Natural killer cell (primary cell): ENCODE data around the gene SLC5A6. TPM values are rescaled to one million over a fixed set of nuclear protein-coding genes. Genes with fewer than 3 reads are reported as not detected.
"Not testable (repeated sequence)": the region's sequence is repeated elsewhere in the genome, so short reads cannot be mapped to it uniquely, and the experiment has no call there.

ENCODE experiments used
- ATAC-seq, 3 donors: fragments of 150-1000 bp in 2 of 3; fragments of 200-7000 bp in 1 of 3; cut with Tn5 transposase; 1 replicate in 1 of 3; 2 replicates in 2 of 3; pipeline ENCODE4 v1.10.0; 2021; ENCODE audit warnings: mild to moderate bottlenecking in 2 of 3, moderate library complexity in 2 of 3
- DNase-seq, 2 donors: peaks; one replicate each; pipeline versions ENCODE4 v3.0.0 to v3.0.0-alpha.2; 2013 to 2021; ENCODE audit warnings: mixed read lengths in 1 of 2
- H3K27ac ChIP-seq: one replicate; pipeline ENCODE4 v1.5.1; 2013; ENCODE audit warnings: mild to moderate bottlenecking, low read length
- H3K27me3 ChIP-seq: one replicate; pipeline ENCODE4 v1.6.1; 2013; ENCODE audit warnings: low read length; ENCODE audit not compliant: control insufficient read depth, insufficient read depth
- H3K36me3 ChIP-seq: one replicate; pipeline ENCODE4 v1.6.1; 2013; ENCODE audit warnings: low read length; ENCODE audit not compliant: control insufficient read depth, insufficient read depth
- H3K4me1 ChIP-seq: one replicate; pipeline ENCODE4 v1.6.1; 2013; ENCODE audit warnings: low read length; ENCODE audit not compliant: control insufficient read depth, insufficient read depth
- H3K4me3 ChIP-seq: one replicate; pipeline ENCODE4 v1.5.1; 2013; ENCODE audit warnings: low read length
- H3K9me3 ChIP-seq: one replicate; pipeline ENCODE4 v1.6.1; 2013; ENCODE audit warnings: low read length; ENCODE audit not compliant: control insufficient read depth, insufficient read depth
- H3K27ac Mint-ChIP-seq, 2 donors: one replicate each; pipeline ENCODE4 v1.8.0; 2022; ENCODE audit warnings: mild to moderate bottlenecking in 2 of 2, mixed read lengths in 2 of 2, moderate library complexity in 1 of 2
- H3K27me3 Mint-ChIP-seq, 2 donors: one replicate each; pipeline ENCODE4 v1.8.0; 2022; ENCODE audit warnings: low read depth in 2 of 2, mixed read lengths in 2 of 2
- H3K36me3 Mint-ChIP-seq: one replicate; pipeline ENCODE4 v1.8.0; 2022; ENCODE audit warnings: mixed read lengths
- H3K4me1 Mint-ChIP-seq, 2 donors: one replicate each; pipeline ENCODE4 v1.8.0; 2022; ENCODE audit warnings: mixed read lengths in 2 of 2
- H3K4me3 Mint-ChIP-seq: one replicate; pipeline ENCODE4 v1.8.0; 2022; ENCODE audit warnings: mild to moderate bottlenecking, moderate library complexity, mixed read lengths
- H3K9me3 Mint-ChIP-seq, 2 donors: one replicate each; pipeline ENCODE4 v1.8.0; 2022; ENCODE audit warnings: mixed read lengths in 2 of 2
- CTCF ChIP-seq: fragments of 200-600 bp; IDR thresholded peaks from one replicate; pipeline ENCODE4 v1.8.0; 2022; ENCODE audit warnings: antibody characterized with exemption
- WGBS: methylation state at CpG from one replicate; pipeline ENCODE4 v1.1.7; 2013; ENCODE audit warnings: missing lambda C conversion rate; ENCODE audit not compliant: insufficient coverage; 5-methylcytosine and 5-hydroxymethylcytosine counted together
- intact Hi-C: fragments of 100-400 bp; cut with micrococcal nuclease; formaldehyde crosslinking; loops from one replicate; pipeline ENCODE4 v1.14.2; 2022
- total RNA-seq, 4 donors: library from RNA; stranded (reverse); fragments of 120-200 nt in 1 of 4; gene quantifications; one replicate each; pipeline versions ENCODE4 v1.2.3 to v1.2.4, GENCODE V29; 2013 to 2022

SLC5A6 gene
- total RNA-seq, 3 donors from 2014 or later (not counting 1 experiment from before 2014, with no cell fraction given): 86.2 to 102 (median 93.7) TPM

- 100% methylated on average over 1 of the region's 3 CpGs for WGBS
Measured at GRCh38 chr2:27195799-27196198, 16.3 kb downstream of the SLC5A6 start.

GRCh38 chr2:27194538-27195354, 17.3 kb downstream of the SLC5A6 start:
- H3K4me3 ChIP-seq: no peak overlapping the region
- WGBS: 83% methylated on average over 15 of the region's 17 CpGs
- H3K4me1 ChIP-seq: no peaks in the 10 kb centered on the region
- no peaks in the 10 kb centered on the region for H3K36me3 ChIP-seq
- Mint-ChIP-seq H3K36me3 (no peaks in the 10 kb centered on the region), H3K27me3 (peaks cover 0 to 4% of the 10 kb centered on the region in 2 donors), H3K9me3 (no peaks in the 10 kb centered on the region), H3K4me3 (no peak overlapping the region), H3K4me1 (no peaks in the 10 kb centered on the region), H3K27ac (no peak overlapping the region)
- TF ChIP-seq CTCF: no peak
- no peak overlapping the region for H3K27ac ChIP-seq
- no peaks in the 10 kb centered on the region for H3K9me3 ChIP-seq
- intact Hi-C loops: no loop called here
- no peaks in the 10 kb centered on the region for H3K27me3 ChIP-seq
- ATAC-seq (no peak), DNase-seq (no peak)

More at GRCh38 chr2:27195799-27196198, 16.3 kb downstream of the SLC5A6 start:
- H3K9me3 Mint-ChIP-seq, ATAC-seq, H3K27ac Mint-ChIP-seq, H3K36me3 ChIP-seq, H3K4me3 Mint-ChIP-seq, H3K27ac ChIP-seq, H3K4me3 ChIP-seq, H3K27me3 Mint-ChIP-seq, H3K4me1 ChIP-seq, H3K4me1 Mint-ChIP-seq, intact Hi-C loops, H3K36me3 Mint-ChIP-seq, H3K9me3 ChIP-seq, H3K27me3 ChIP-seq, DNase-seq: not testable (repeated sequence)

GRCh38 chr2:27191070-27191829, 20.8 kb downstream of the SLC5A6 start:
- Mint-ChIP-seq H3K4me1 (no peaks in the 10 kb centered on the region), H3K9me3 (no peaks in the 10 kb centered on the region), H3K27ac (no peak overlapping the region), H3K4me3 (no peak overlapping the region), H3K27me3 (peaks cover 0 to 4% of the 10 kb centered on the region in 2 donors), H3K36me3 (no peaks in the 10 kb centered on the region)
- Histone ChIP-seq H3K36me3 (no peaks in the 10 kb centered on the region), H3K27me3 (no peaks in the 10 kb centered on the region), H3K9me3 (no peaks in the 10 kb centered on the region), H3K4me1 (no peaks in the 10 kb centered on the region), H3K27ac (no peak overlapping the region), H3K4me3 (no peak overlapping the region)
- ATAC-seq (peak; percentile 63 to 85 (median 77)), DNase-seq (peak in 1 of 2 donors; percentile 73)
- WGBS: 57% methylated on average over 7 of the region's 8 CpGs
- peak; percentile 40 for TF ChIP-seq CTCF
- intact Hi-C loops: loop anchor here (1.0 kb wide), 1 partner anchor 230 kb away; no protein-coding TSS in a partner anchor

GRCh38 chr2:27189989-27190388, 22.1 kb downstream of the SLC5A6 start:
- H3K27ac Mint-ChIP-seq: no peak overlapping the region
- DNase-seq: no peak
- Histone ChIP-seq H3K9me3 (no peaks in the 10 kb centered on the region), H3K36me3 (no peaks in the 10 kb centered on the region), H3K27ac (no peak overlapping the region), H3K27me3 (no peaks in the 10 kb centered on the region), H3K4me1 (no peaks in the 10 kb centered on the region), H3K4me3 (no peak overlapping the region)
- no peaks in the 10 kb centered on the region for H3K36me3 Mint-ChIP-seq
- no peak overlapping the region for H3K4me3 Mint-ChIP-seq
- no peaks in the 10 kb centered on the region for H3K4me1 Mint-ChIP-seq
- 94% methylated on average over 8 of the region's 8 CpGs for WGBS
- intact Hi-C loops: no loop called here
- ATAC-seq: no peak
- peaks cover 0 to 3% of the 10 kb centered on the region in 2 donors for H3K27me3 Mint-ChIP-seq
- H3K9me3 Mint-ChIP-seq: no peaks in the 10 kb centered on the region
- no peak for TF ChIP-seq CTCF
